AG09319 (cell line): ENCODE measurements around the gene SYNCRIP.

Experiments
- DNase-seq: peaks from one replicate; pipeline ENCODE4 v3.0.0-alpha.2; 2010; ENCODE audit warnings: low read depth; ENCODE audit errors: extremely low read depth
- CTCF ChIP-seq: IDR thresholded peaks from 2 replicates; pipeline ENCODE4 v1.5.1; 2011; ENCODE audit warnings: low read depth, mild to moderate bottlenecking, inconsistent platforms, low read length, moderate library complexity

SYNCRIP gene

GRCh38 chr6:85662251-85662650, 19.6 kb upstream of the SYNCRIP start:
- no peak for DNase-seq
- no peak for TF ChIP-seq CTCF

GRCh38 chr6:85660181-85660611, 17.5 kb upstream of the SYNCRIP start:
- DNase-seq, result peak; percentile 71
- peak; percentile 30 for TF ChIP-seq CTCF

- no peak for DNase-seq
- no peak for TF ChIP-seq CTCF
Measured at GRCh38 chr6:85650606-85651005, 7.9 kb upstream of the SYNCRIP start.

- TF ChIP-seq CTCF, result no peak
- no peak for DNase-seq
Measured at GRCh38 chr6:85644279-85644762, 1.6 kb upstream of the SYNCRIP start.

GRCh38 chr6:85643537-85644278, 1.0 kb upstream of the SYNCRIP start:
- peak; percentile 95 for DNase-seq
- TF ChIP-seq CTCF, result no peak

- no peak for DNase-seq
- no peak for TF ChIP-seq CTCF
Measured at GRCh38 chr6:85641897-85642773, 551 bp downstream of the SYNCRIP start.

- no peak for DNase-seq
- no peak for TF ChIP-seq CTCF
Measured at GRCh38 chr6:85641522-85641896, 1.2 kb downstream of the SYNCRIP start.
